KMS-11 (cell line): ENCODE results near the gene CCR3.

ENCODE experiments used
- H2AFZ ChIP-seq: fragments of 200-600 bp; sonication (generic); 2 replicates; pipeline ENCODE4 v1.6.1; 2016; ENCODE audit warnings: antibody characterized with exemption, mixed run types, low read depth
- H3K27ac ChIP-seq: fragments of 200-600 bp; sonication (generic); 2 replicates; pipeline ENCODE4 v1.6.1; 2016; ENCODE audit warnings: mild to moderate bottlenecking, mixed run types
- H3K27me3 ChIP-seq: fragments of 200-600 bp; sonication (generic); 2 replicates; pipeline ENCODE4 v1.6.1; 2017; ENCODE audit warnings: mild to moderate bottlenecking, low read depth, mixed run types, moderate library complexity; ENCODE audit not compliant: insufficient read depth
- H3K36me3 ChIP-seq: fragments of 200-600 bp; sonication (generic); 2 replicates; pipeline ENCODE4 v1.6.1; 2017; ENCODE audit warnings: mild to moderate bottlenecking, mixed run types; ENCODE audit not compliant: insufficient read depth
- H3K4me1 ChIP-seq: fragments of 200-600 bp; sonication (generic); 2 replicates; pipeline ENCODE4 v1.6.1; 2016; ENCODE audit warnings: mild to moderate bottlenecking, low read depth, mixed run types; ENCODE audit not compliant: poor library complexity, severe bottlenecking
- H3K4me2 ChIP-seq: fragments of 200-600 bp; sonication (generic); 2 replicates; pipeline ENCODE4 v1.7.0; 2016; ENCODE audit warnings: mild to moderate bottlenecking, mixed run types
- H3K4me3 ChIP-seq: fragments of 200-600 bp; sonication (generic); IDR thresholded peaks from 2 replicates; pipeline ENCODE4 v1.6.1; 2017; ENCODE audit warnings: low read depth, low read length, mixed read lengths; ENCODE audit not compliant: insufficient read depth
- H3K79me2 ChIP-seq: fragments of 200-600 bp; sonication (generic); 2 replicates; pipeline ENCODE4 v1.6.1; 2016; ENCODE audit warnings: low read depth, mixed run types; ENCODE audit not compliant: insufficient read depth
- H3K9ac ChIP-seq: fragments of 200-600 bp; sonication (generic); 2 replicates; pipeline ENCODE4 v1.6.1; 2016; ENCODE audit warnings: mild to moderate bottlenecking, mixed run types
- H4K20me1 ChIP-seq: fragments of 200-600 bp; sonication (generic); 2 replicates; pipeline ENCODE4 v1.6.1; 2016; ENCODE audit warnings: mild to moderate bottlenecking, mixed run types; ENCODE audit not compliant: insufficient read depth
- CTCF ChIP-seq: fragments of 200-600 bp; sonication (generic); conservative IDR thresholded peaks from 2 replicates; pipeline ENCODE4 v1.6.1; 2017; ENCODE audit warnings: low read depth, mild to moderate bottlenecking, antibody characterized with exemption, low read length, moderate library complexity, mixed read lengths

CCR3 gene

GRCh38 chr3:46271209-46271745 is 29.0 kb downstream of the CCR3 start:
- Histone ChIP-seq H2AFZ (no peak overlapping the region), H3K36me3 (no peaks in the 10 kb centered on the region), H3K4me1 (peaks cover under 1% of the 10 kb centered on the region), H3K27ac (no peak overlapping the region), H3K9ac (no peak overlapping the region), H3K27me3 (no peaks in the 10 kb centered on the region), H3K4me2 (no peak overlapping the region), H3K4me3 (no peak overlapping the region), H3K79me2 (no peaks in the 10 kb centered on the region), H4K20me1 (no peaks in the 10 kb centered on the region)
- TF ChIP-seq CTCF, result no peak

- no peak for TF ChIP-seq CTCF
- Histone ChIP-seq H3K4me3 (no peak overlapping the region), H3K27me3 (no peaks in the 10 kb centered on the region), H3K27ac (no peak overlapping the region), H4K20me1 (no peaks in the 10 kb centered on the region), H3K36me3 (no peaks in the 10 kb centered on the region), H3K4me1 (peaks cover 8% of the 10 kb centered on the region), H2AFZ (no peak overlapping the region), H3K4me2 (no peak overlapping the region), H3K9ac (no peak overlapping the region), H3K79me2 (no peaks in the 10 kb centered on the region)
These were observed 29.8 kb downstream of the CCR3 start for GRCh38 chr3:46272028-46272451.

GRCh38 chr3:46276497-46277099 is 34.3 kb downstream of the CCR3 start:
- H2AFZ ChIP-seq, result no peak overlapping the region
- no peak overlapping the region for H3K4me3 ChIP-seq
- no peaks in the 10 kb centered on the region for H3K36me3 ChIP-seq
- no peak overlapping the region for H3K27ac ChIP-seq
- H3K79me2 ChIP-seq, result no peaks in the 10 kb centered on the region
- H3K9ac ChIP-seq, result no peak overlapping the region
- peak; percentile 76 for TF ChIP-seq CTCF
- no peaks in the 10 kb centered on the region for H4K20me1 ChIP-seq
- no peak overlapping the region; the same call in 1 of the 2 replicates for H3K4me2 ChIP-seq
- peaks cover 39% of the 10 kb centered on the region for H3K4me1 ChIP-seq
- H3K27me3 ChIP-seq, result no peaks in the 10 kb centered on the region

GRCh38 chr3:46277476-46277875 is 35.2 kb downstream of the CCR3 start:
- H3K79me2 ChIP-seq, result no peaks in the 10 kb centered on the region
- H3K36me3 ChIP-seq, result no peaks in the 10 kb centered on the region
- H3K9ac ChIP-seq, result no peak overlapping the region
- no peak overlapping the region for H3K4me3 ChIP-seq
- no peak overlapping the region for H3K4me2 ChIP-seq
- H3K4me1 ChIP-seq, result peaks cover 45% of the 10 kb centered on the region
- H4K20me1 ChIP-seq, result no peaks in the 10 kb centered on the region
- H3K27ac ChIP-seq, result no peak overlapping the region
- H3K27me3 ChIP-seq, result no peaks in the 10 kb centered on the region
- TF ChIP-seq CTCF, result no peak
- H2AFZ ChIP-seq, result no peak overlapping the region
